ENCODE measurements around the gene RAB18. TPM values are rescaled to one million over a fixed set of nuclear protein-coding genes. Genes with fewer than 3 reads are reported as not detected.

The RAB18 gene
- total RNA-seq, 4 donors from 2014 or later, result 16.5 to 46.1 (median 42.7) TPM

GRCh38 chr10:27506280-27506679, 2.2 kb downstream of the RAB18 start:
- Histone ChIP-seq H3K27me3 (no peaks in the 10 kb centered on the region), H3K4me1 (peaks cover 0 to 12% (median 3%) of the 10 kb centered on the region in 4 donors), H3K4me3 (no peak overlapping the region), H3K9me3 (no peaks in the 10 kb centered on the region), H3K36me3 (peaks cover 0 to 3% (median 0%) of the 10 kb centered on the region in 3 donors), H3K27ac (no peak overlapping the region)
- TF ChIP-seq POLR2A (IDR thresholded peaks at IDR 0.05) (no peak), CTCF (IDR thresholded peaks at IDR 0.05) (no peak)
- no peak for DNase-seq

- peaks cover 0 to 29% (median 0%) of the 10 kb centered on the region in 3 donors for H3K36me3 ChIP-seq
- H3K27me3 ChIP-seq, result no peaks in the 10 kb centered on the region
- H3K4me3 ChIP-seq, result no peak overlapping the region
- no peaks in the 10 kb centered on the region for H3K9me3 ChIP-seq
- TF ChIP-seq CTCF (IDR thresholded peaks at IDR 0.05) (no peak), POLR2A (IDR thresholded peaks at IDR 0.05) (no peak)
- H3K4me1 ChIP-seq, result no peaks in the 10 kb centered on the region
- DNase-seq, result no peak
- H3K27ac ChIP-seq, result no peak overlapping the region
These were observed 8.4 kb downstream of the RAB18 start for GRCh38 chr10:27512548-27512947.

- TF ChIP-seq POLR2A (IDR thresholded peaks at IDR 0.05) (no peak), CTCF (IDR thresholded peaks at IDR 0.05) (no peak)
- no peak for DNase-seq
- no peaks in the 10 kb centered on the region for H3K9me3 ChIP-seq
- H3K27me3 ChIP-seq, result no peaks in the 10 kb centered on the region
- H3K27ac ChIP-seq, result no peak overlapping the region
- H3K4me1 ChIP-seq, result no peaks in the 10 kb centered on the region
- H3K36me3 ChIP-seq, result peaks cover 0 to 29% (median 0%) of the 10 kb centered on the region in 3 donors
- no peak overlapping the region for H3K4me3 ChIP-seq
These were observed 9.5 kb downstream of the RAB18 start for GRCh38 chr10:27513451-27514191.

- Histone ChIP-seq H3K27ac (no peak overlapping the region), H3K4me3 (no peak overlapping the region), H3K4me1 (no peaks in the 10 kb centered on the region), H3K9me3 (no peaks in the 10 kb centered on the region), H3K36me3 (peaks cover 0 to 29% (median 0%) of the 10 kb centered on the region in 3 donors), H3K27me3 (no peaks in the 10 kb centered on the region)
- no peak for TF ChIP-seq POLR2A (IDR thresholded peaks at IDR 0.05)
- TF ChIP-seq CTCF (IDR thresholded peaks at IDR 0.05), result no peak
- DNase-seq, result no peak
These were observed 10.1 kb downstream of the RAB18 start for GRCh38 chr10:27514243-27514642.

GRCh38 chr10:27518261-27518660, 14.2 kb downstream of the RAB18 start:
- peaks cover 0 to 12% (median 0%) of the 10 kb centered on the region in 3 donors for H3K36me3 ChIP-seq
- TF ChIP-seq CTCF (IDR thresholded peaks at IDR 0.05) (no peak), POLR2A (IDR thresholded peaks at IDR 0.05) (no peak)
- H3K4me1 ChIP-seq, result no peaks in the 10 kb centered on the region
- H3K27ac ChIP-seq, result no peak overlapping the region
- no peaks in the 10 kb centered on the region for H3K27me3 ChIP-seq
- DNase-seq, result no peak
- H3K4me3 ChIP-seq, result no peak overlapping the region
- H3K9me3 ChIP-seq, result no peaks in the 10 kb centered on the region
